Measurements from ENCODE around the gene NAT8L.

The NAT8L gene

DNA sequence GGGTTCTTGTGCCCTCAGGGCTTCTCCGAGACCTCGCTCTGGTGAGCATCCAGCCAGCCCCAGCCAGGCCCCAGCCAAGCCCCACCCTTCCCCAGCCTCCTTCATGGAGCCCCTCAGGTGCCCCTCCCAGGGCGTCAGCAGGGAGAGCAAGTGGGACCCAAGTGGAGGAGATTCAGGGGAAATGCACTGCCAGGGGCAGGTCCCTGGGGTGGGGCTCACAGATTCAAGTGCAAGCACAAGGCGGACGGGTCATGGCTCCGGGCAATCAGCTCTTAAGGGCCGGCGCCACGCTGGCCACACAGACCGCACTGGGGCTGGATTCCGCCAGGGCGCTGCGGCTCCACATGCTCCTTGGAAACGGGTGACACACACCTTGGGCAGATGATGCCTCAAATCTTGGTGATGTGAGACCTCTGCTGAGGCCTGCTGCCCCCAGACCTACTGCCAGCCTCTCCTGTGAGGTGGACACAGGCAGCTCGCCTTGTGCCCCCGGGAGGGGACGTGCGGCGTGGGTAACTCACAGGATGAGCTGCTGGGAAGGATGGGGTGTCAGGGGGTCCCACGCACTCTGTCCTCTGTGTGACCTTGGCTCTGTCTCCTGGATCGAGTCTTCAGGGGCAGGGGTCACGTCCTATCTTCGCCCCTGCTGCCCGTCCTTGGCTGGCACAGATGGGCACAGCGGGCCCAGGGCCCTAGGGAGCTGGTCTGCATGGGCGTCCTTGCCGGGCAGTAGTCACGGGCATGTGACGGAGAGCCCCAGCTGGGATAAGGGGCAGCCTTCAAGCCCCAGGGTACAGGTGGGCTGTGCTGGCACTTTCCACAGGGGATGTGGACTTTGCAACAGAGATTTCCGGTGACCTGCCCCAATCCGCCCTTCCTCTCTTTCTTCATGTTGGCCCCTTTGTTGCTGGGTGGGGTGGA is 17.1 kb downstream of the NAT8L start:
- DNase-seq (ENCODE audit: low read depth), result no peak

DNA sequence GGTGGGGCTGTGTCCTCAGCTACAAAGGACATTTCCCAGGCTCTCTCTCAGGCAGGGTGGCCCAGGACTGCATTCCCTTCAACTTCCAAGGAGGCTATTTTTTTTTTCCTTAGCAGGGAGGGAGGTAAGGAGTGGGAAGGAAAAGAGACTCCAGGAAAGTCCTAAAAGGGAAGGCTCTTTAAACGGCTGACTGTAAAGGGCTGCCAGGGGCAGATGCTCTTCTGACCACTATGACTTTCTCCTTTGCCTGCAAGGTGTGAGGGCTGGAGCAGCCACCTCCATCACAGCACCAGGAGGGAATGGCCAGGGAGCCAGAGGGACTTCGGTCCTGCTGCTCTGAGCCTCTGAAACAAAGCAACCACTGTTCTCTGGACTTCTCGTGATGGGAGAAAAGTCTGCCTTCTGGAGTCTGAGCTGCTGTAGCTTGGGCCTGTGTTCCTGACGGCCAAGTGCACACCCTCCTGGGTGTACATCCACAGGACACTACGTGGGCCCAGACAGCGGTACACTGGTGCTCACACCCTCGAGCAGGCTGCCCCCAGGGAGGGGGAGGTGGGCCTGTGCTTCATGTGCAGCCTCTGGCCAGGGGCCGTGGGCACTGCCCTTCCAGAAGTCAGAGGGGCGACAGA is 17.9 kb downstream of the NAT8L start:
- no peak for DNase-seq (ENCODE audit: low read depth)

- no peak for DNase-seq (ENCODE audit: low read depth)
Observed at GRCh38 chr4:2077537-2078460, 18.7 kb downstream of the NAT8L start.

DNA sequence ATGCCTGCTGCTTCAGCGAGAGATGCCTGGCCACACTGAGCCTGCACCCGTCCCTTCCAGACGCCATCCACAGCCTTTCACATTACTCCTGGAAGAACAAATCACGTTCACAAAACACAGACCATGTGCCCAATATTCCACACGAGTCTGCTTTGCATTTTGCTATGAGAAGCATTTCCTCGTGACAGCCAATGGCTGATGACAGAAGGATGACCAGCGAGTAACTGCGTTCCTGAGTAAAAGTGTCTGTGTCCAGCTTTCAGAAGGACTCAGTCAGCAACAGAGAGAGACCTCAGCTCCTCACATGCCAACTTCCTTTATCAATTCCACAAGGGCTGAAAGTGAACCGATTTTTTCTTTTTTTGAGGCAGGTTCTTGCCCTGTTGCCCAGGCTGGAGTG is 19.5 kb downstream of the NAT8L start:
- no peak for DNase-seq (ENCODE audit: low read depth)

DNA sequence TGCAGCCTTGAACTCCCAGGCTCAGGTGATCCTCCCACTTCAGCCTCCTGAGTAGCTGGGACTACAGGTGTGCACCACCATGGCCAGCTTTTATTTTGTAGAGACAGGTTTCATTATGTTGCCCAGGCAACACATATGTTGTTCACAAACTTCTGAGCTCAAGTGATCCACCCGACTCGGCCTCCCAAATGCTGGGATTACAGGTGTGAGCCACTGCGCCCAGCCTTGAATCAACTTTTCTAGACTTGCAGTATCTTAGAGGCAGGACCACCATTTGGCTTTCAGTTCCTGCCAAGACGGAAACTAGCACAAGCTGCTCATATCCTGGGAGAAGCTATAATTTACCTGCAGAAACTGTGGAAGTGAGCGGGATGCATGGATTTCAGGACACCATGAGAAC is 19.9 kb downstream of the NAT8L start:
- DNase-seq (ENCODE audit: low read depth), result no peak

- DNase-seq (ENCODE audit: low read depth), result no peak
Observed at GRCh38 chr4:2079926-2080325, 20.8 kb downstream of the NAT8L start.

DNA sequence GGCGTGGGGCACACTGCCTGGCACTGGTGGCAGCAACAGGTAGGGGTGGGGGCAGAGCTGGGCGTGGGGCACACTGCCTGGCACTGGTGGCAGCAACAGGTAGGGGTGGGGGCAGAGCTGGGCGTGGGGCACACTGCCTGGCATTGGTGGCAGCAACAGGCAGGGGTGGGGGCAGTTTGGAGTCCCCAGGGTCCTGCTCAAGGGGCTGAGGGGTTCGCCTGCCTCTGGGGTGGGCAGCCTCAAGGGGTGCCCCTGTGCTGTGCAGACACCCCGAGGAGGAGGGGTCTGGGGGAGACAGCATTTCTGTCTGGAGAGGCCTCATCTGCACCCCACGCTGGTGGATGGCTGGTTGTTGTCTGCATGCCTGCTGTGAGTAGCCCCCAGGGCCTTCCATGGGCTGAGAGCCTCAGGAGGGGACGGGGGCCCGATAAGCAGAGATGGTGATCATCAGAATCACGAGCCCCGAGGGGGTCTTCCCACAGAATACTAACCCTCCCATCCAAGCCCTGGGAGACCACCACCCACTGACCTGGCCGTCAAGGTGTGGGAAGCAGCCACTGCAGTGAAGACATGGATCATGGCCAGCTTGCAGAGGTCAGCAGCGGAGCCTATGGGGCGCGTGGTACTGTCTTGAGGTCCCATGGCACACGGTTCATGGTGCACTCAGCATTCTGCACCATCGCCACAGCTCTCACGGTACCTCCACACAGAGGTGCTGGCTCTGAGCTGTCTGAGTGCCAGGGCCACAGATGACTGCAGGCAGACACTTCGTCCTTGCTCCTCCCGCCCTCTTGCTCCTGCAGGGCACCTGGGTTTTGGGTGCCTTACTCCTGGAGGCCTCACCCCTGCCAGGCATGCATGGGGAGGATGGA is 21.5 kb downstream of the NAT8L start:
- no peak for DNase-seq (ENCODE audit: low read depth)

DNA sequence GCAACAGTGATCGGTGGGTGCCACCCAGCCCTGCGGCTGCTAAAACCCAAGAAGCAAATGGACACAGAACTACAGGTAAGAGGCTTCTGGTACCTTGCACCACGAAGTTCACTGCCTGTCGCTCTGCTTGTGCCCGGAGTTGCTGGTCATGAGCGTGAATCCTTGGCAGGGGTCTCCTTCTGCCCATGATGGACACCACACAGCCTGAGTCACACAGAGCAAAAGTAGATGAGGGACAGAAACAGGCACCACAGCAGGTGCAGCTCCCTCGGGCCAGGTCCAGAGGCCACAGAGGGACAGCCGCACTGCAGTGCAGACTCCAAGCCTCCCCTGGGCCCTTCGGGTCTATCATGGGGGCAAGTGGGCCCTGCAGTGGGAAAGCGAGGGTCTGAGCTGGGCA is 22.4 kb downstream of the NAT8L start:
- DNase-seq (ENCODE audit: low read depth), result no peak

- DNase-seq (ENCODE audit: low read depth), result no peak
Observed at GRCh38 chr4:2082118-2082517, 23.0 kb downstream of the NAT8L start.

DNA sequence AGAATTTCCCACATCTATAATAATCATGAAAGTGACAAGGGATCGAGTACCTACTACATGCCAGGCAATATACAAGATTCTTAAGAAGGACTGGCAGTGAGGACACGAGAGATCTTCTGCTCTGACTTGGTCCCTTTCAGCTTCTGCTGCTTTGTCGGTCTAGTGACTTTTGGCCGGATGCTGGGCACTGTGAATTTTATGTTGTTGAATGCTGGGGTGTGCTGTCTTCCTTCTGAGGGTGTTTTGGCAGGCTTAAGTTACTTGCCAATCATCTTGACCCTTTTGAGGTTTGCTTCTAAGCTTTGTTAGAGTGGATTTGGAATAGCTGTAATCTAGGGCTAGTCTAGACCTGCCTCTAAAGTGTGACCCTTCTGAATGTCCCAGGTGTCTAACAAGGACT is 23.5 kb downstream of the NAT8L start:
- DNase-seq (ENCODE audit: low read depth), result no peak

DNA sequence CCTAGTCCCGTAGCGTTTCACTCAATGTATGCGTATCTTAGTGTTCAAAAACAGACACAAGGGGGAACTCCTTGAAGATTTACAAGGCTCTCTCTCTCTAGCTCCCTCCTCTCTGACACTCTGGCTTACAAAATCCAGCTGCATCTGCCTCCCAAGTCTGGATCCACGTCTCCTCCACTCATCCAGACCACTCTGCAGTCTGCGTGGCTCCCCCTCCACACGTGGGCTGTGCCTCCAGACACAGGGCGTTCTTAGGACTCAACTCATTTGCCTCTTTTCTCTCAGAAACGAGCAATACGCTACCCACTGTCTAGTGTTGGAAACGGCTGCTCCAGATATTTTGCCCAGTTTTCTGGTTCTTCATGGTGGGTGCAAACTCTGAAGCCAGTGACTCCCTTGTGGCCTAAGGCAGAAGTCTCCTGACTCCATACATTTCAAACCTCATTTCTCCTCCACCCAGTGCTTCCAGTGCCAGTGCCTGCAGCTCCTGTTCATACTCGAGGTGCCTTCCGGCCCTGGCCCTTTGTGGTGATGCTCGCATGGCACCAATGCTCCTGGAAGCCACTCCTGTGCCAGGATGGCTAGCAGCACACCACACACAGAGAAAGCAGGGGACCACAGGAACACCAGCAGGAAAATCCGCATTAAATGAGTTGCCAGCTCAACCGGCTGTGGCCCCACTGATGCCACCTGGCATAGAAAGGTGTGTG is 24.1 kb downstream of the NAT8L start:
- no peak for DNase-seq (ENCODE audit: low read depth)

DNA sequence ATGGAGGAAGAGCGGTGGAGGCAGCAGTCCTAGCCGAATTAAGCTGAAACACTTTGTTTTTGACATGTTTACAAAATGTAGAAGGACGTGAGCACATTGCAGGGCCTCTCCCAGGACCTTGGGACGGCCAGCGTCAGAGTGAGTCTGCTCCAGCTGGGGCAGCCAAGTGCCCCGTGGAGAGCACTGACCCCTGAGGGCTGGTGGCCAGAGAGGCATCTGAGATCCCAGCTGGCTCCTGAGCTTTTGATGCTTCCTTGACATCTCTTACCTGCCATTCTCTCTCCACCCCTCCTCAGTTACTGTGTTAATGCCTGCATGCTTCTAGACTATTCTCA is 24.7 kb downstream of the NAT8L start:
- no peak for DNase-seq (ENCODE audit: low read depth)

DNA sequence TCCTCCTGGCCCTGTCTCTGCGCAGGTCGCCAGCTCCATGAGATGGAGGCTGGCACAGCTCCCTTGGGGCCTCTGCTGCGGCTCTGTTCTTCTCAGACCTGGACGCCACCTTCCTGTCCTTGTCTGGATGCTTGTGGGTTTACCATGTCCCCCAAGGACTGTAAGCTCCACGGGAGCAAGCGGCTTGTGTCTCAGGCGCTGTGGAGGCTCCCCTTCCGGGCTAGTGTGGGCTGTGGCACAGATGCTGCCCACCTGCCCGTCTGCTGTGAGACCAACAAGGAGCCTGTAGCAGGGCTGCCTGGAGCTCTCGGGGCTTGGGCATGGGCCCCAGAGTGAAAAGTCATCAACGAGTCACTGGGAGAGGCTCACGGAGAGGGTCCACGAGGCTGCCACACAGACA is 25.2 kb downstream of the NAT8L start:
- no peak for DNase-seq (ENCODE audit: low read depth)

- no peak for DNase-seq (ENCODE audit: low read depth)
Observed at GRCh38 chr4:2085496-2085901, 26.4 kb downstream of the NAT8L start.

DNA sequence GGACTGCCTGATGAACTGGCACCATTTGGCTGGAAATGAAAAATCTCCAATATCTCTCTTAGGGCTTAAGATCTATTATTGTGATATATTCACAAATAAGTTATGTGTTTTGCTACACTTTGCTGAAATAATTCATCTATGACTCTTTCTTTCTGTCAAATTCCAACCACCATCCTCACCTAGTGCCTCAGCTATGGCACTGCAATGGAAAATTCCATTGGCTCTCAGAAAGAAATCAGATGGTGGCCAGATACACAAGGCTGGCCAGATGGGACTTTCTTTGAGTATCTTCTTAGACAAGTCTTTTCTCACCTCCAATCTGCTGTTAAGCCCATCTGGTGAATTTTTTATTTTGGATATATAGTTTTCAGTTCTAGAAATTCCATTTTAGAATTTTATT is 28.0 kb downstream of the NAT8L start:
- DNase-seq (ENCODE audit: low read depth), result no peak

GRCh38 chr4:2089222-2089621 is 30.1 kb downstream of the NAT8L start:
- DNase-seq (ENCODE audit: low read depth), result no peak

- no peak for DNase-seq (ENCODE audit: low read depth)
Observed at GRCh38 chr4:2090642-2091041, 31.5 kb downstream of the NAT8L start.

- no peak for DNase-seq (ENCODE audit: low read depth)
Observed at GRCh38 chr4:2091990-2092668, 33.0 kb downstream of the NAT8L start.

DNA sequence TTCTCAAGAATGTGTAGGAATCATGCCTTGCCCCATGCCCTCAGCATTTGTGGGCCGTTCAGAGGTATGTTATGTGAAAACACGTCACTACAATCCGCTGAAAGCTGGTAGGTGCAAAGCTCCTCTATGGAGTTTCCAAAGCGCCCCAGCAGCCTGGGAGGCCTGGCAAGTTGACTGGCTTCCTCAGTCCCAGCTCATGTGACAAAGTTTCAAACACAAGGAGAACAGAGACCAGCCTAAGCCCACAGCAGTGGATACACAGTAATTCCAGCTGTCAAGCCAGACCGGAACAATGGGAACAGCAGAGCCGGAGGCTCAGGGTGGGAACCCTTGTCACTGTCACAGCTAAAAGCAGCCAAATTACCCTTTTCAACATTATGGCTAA is 33.5 kb downstream of the NAT8L start:
- no peak for DNase-seq (ENCODE audit: low read depth)

DNA sequence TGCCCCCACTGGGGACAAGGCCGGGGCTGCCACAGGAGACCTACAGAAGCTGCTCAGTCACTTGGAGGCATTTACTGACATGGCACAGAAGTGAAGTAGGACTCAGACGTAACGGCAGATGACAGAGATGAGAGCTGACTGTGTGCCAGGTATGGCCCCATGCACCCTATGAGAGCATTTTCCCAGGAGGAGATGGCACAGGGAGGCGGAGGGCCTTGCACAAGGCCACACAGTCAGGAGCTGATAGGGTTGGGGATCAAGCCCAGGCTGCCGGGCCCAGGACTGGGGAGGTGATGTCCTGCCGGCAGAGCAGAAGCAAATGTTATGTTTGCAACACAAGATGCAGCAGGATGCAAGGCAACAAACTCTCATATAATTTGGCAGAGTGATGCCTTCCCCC is 34.1 kb downstream of the NAT8L start:
- DNase-seq (ENCODE audit: low read depth), result no peak

- no peak for DNase-seq (ENCODE audit: low read depth)
Observed at GRCh38 chr4:2094545-2094944, 35.4 kb downstream of the NAT8L start.

Measured in fibroblast of the conjunctiva (primary cell).